ENCODE data around the gene HOXC13. TPM values are rescaled to one million over a fixed set of nuclear protein-coding genes. Genes with fewer than 3 reads are reported as not detected.

Gene HOXC13
- total RNA-seq, 1 experiment from 2014 or later: 93.5 TPM

DNA sequence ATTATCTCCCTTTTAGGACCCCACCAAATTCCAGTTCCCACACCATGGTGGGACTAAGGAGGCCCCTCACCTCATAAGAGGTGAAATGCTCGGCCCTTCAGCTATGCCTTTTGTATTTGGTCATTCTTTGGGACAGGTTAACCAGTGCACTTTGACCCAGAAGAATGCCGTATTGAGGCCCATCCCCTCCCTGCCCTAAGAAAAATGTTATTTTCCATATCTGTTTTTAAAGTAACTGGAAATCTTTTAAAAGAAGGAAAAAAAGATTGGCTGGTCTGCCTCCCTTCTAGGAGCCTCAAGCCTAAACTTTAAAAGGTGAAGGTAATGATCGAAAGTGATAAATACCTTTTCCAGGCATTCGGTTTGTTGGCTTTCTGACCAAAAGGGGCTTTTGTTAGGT, 5.7 kb upstream of the HOXC13 start:
- POLR2A ChIA-PET: no interaction called here
- Histone ChIP-seq H3K36me3 (ENCODE audit: control insufficient read depth, insufficient read depth, low read length) (no peaks in the 10 kb centered on the region), H3K27ac (ENCODE audit: low read length) (peak overlapping the region; percentile 71; the same call in 1 of the 2 replicates), H3K4me3 (ENCODE audit: low read depth in 2 of 2, low read length in 2 of 2) (no peak overlapping the region), H3K27me3 (ENCODE audit: control insufficient read depth, insufficient read depth, low read length) (no peaks in the 10 kb centered on the region), H3K9me3 (ENCODE audit: control insufficient read depth, insufficient read depth, low read depth, low read length) (no peaks in the 10 kb centered on the region), H3K4me1 (ENCODE audit: control insufficient read depth, insufficient read depth, low read length) (peaks cover 24% of the 10 kb centered on the region)
- intact Hi-C loops (cut with micrococcal nuclease; ENCODE audit: unreplicated experiment): no loop called here
- TF ChIP-seq POLR2AphosphoS5 (IDR thresholded peaks at IDR 0.05; ENCODE audit: low read depth, low read length): no peak
- no peak for TF ChIP-seq SIN3A (IDR thresholded peaks at IDR 0.05; ENCODE audit: borderline replicate concordance, insufficient read depth, low read depth, low read length)
- TF ChIP-seq, protein P1, sequence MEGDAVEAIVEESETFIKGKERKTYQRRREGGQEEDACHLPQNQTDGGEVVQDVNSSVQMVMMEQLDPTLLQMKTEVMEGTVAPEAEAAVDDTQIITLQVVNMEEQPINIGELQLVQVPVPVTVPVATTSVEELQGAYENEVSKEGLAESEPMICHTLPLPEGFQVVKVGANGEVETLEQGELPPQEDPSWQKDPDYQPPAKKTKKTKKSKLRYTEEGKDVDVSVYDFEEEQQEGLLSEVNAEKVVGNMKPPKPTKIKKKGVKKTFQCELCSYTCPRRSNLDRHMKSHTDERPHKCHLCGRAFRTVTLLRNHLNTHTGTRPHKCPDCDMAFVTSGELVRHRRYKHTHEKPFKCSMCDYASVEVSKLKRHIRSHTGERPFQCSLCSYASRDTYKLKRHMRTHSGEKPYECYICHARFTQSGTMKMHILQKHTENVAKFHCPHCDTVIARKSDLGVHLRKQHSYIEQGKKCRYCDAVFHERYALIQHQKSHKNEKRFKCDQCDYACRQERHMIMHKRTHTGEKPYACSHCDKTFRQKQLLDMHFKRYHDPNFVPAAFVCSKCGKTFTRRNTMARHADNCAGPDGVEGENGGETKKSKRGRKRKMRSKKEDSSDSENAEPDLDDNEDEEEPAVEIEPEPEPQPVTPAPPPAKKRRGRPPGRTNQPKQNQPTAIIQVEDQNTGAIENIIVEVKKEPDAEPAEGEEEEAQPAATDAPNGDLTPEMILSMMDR (IDR thresholded peaks at IDR 0.05): no peak
- TF ChIP-seq TCF7L2 (IDR thresholded peaks at IDR 0.05; ENCODE audit: low read depth, low read length): no peak
- TF ChIP-seq, protein P2, sequence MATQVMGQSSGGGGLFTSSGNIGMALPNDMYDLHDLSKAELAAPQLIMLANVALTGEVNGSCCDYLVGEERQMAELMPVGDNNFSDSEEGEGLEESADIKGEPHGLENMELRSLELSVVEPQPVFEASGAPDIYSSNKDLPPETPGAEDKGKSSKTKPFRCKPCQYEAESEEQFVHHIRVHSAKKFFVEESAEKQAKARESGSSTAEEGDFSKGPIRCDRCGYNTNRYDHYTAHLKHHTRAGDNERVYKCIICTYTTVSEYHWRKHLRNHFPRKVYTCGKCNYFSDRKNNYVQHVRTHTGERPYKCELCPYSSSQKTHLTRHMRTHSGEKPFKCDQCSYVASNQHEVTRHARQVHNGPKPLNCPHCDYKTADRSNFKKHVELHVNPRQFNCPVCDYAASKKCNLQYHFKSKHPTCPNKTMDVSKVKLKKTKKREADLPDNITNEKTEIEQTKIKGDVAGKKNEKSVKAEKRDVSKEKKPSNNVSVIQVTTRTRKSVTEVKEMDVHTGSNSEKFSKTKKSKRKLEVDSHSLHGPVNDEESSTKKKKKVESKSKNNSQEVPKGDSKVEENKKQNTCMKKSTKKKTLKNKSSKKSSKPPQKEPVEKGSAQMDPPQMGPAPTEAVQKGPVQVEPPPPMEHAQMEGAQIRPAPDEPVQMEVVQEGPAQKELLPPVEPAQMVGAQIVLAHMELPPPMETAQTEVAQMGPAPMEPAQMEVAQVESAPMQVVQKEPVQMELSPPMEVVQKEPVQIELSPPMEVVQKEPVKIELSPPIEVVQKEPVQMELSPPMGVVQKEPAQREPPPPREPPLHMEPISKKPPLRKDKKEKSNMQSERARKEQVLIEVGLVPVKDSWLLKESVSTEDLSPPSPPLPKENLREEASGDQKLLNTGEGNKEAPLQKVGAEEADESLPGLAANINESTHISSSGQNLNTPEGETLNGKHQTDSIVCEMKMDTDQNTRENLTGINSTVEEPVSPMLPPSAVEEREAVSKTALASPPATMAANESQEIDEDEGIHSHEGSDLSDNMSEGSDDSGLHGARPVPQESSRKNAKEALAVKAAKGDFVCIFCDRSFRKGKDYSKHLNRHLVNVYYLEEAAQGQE (IDR thresholded peaks at IDR 0.05; ENCODE audit: insufficient read depth in 1 of 2, low read depth in 2 of 2, low read length in 1 of 2): no peak
- in situ Hi-C loops (cut with HindIII; ENCODE audit: low pct_unique_long_range_greater_than_20kb, low sequenced_read_pairs): no loop called here
- DNase-seq (ENCODE audit: low read depth, low spot score) (no peak), ATAC-seq (no peak)
- CTCF ChIA-PET: no interaction called here
- no TSS peak for BruUV-seq (replicated peaks)

DNA sequence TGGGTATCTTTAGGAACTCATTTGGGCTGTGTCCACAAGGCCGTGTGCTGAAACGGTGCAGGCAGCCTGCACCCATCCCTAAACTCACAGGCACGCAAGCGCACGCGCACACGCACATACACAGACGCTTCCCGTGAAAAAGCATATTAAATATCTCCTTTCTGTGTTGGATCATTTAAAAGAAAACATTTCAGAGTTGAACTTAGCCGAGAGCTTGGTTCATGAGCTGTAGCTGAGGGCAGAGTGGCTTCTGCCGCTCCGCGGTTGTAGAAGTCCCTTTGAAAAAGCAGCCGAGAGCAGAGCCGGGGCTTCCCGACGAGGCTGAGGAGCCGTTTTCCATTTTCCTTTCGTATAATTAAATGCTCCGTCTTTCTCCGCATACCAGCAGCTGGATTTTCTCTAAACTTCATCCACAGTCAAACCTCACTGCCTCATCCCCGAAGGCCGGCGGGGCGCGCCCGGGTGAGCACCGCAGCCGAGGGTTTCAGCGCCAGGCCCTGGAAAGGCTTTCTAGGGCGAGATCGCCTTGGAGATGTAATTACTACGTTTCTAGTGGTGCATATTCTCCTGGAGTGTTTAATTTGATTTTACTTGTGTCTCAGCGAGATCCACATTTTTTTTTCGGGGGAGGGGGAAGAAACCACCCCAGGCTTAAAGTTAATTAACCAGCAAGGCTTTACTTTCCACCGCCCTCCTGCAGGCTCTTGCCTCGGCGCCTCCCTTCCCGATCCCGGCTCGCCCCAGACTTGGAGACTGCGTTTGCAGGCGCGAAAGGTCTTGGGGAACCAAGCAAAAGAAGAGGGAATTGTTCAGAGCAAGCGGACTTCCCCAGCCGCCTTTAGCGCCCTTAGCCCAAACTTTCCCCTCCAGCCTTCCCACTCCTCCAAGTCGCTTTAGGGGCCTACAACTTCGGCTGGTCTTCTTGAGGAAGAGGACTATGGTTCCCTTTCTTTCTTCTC, 3.0 kb upstream of the HOXC13 start:
- TF ChIP-seq, protein P1 (IDR thresholded peaks at IDR 0.05): no peak
- TF ChIP-seq POLR2AphosphoS5 (IDR thresholded peaks at IDR 0.05; ENCODE audit: low read depth, low read length): no peak
- no peak for TF ChIP-seq SIN3A (IDR thresholded peaks at IDR 0.05; ENCODE audit: borderline replicate concordance, insufficient read depth, low read depth, low read length)
- TF ChIP-seq, protein P2 (IDR thresholded peaks at IDR 0.05; ENCODE audit: insufficient read depth in 1 of 2, low read depth in 2 of 2, low read length in 1 of 2): no peak
- no peak for TF ChIP-seq TCF7L2 (IDR thresholded peaks at IDR 0.05; ENCODE audit: low read depth, low read length)
- intact Hi-C loops (cut with micrococcal nuclease; ENCODE audit: unreplicated experiment): loop anchor here (5.0 kb wide), 1 partner anchor 88 kb away; no protein-coding TSS in a partner anchor
- in situ Hi-C loops (cut with HindIII; ENCODE audit: low pct_unique_long_range_greater_than_20kb, low sequenced_read_pairs): no loop called here
- POLR2A ChIA-PET: no interaction called here
- Histone ChIP-seq H3K27me3 (ENCODE audit: control insufficient read depth, insufficient read depth, low read length) (no peaks in the 10 kb centered on the region), H3K9me3 (ENCODE audit: control insufficient read depth, insufficient read depth, low read depth, low read length) (no peaks in the 10 kb centered on the region), H3K4me3 (ENCODE audit: low read depth in 2 of 2, low read length in 2 of 2) (no peak overlapping the region), H3K4me1 (ENCODE audit: control insufficient read depth, insufficient read depth, low read length) (peaks cover 28% of the 10 kb centered on the region), H3K36me3 (ENCODE audit: control insufficient read depth, insufficient read depth, low read length) (no peaks in the 10 kb centered on the region), H3K27ac (ENCODE audit: low read length) (peak overlapping the region; percentile 54)
- no peak for DNase-seq (ENCODE audit: low read depth, low spot score)
- CTCF ChIA-PET: no interaction called here
- no peak for ATAC-seq
- BruUV-seq (replicated peaks): no TSS peak

Data from Panc1 (cell line).